UCSD-AML1 (cell line): ENCODE results near the gene EML1.

Experiments
- DNase-seq: peaks from one replicate; lab custom pipeline; 2025; ENCODE audit not compliant: unreplicated experiment; lab: John Stamatoyannopoulos, UW

The EML1 gene

GRCh38 chr14:99777951-99778350, 15.3 kb upstream of the EML1 start:
- no peak for DNase-seq

- DNase-seq = no peak
These were observed 13.5 kb upstream of the EML1 start for GRCh38 chr14:99779751-99780150.

- DNase-seq = no peak
These were observed 12.5 kb upstream of the EML1 start for GRCh38 chr14:99780690-99781089.

GRCh38 chr14:99781091-99781490, 12.1 kb upstream of the EML1 start:
- DNase-seq = no peak

GRCh38 chr14:99781853-99782610, 11.2 kb upstream of the EML1 start:
- no peak for DNase-seq

- DNase-seq = no peak
These were observed 8.7 kb upstream of the EML1 start for GRCh38 chr14:99784508-99784907.

GRCh38 chr14:99785426-99785825, 7.8 kb upstream of the EML1 start:
- DNase-seq = no peak

- DNase-seq = no peak
These were observed 6.7 kb upstream of the EML1 start for GRCh38 chr14:99786511-99786989.

- DNase-seq = no peak
These were observed 4.5 kb upstream of the EML1 start for GRCh38 chr14:99788713-99789112.

- no peak for DNase-seq
These were observed 3.6 kb upstream of the EML1 start for GRCh38 chr14:99789581-99789980.

- DNase-seq = no peak
These were observed 2.8 kb upstream of the EML1 start for GRCh38 chr14:99790201-99790977.

- no peak for DNase-seq
These were observed 2.2 kb upstream of the EML1 start for GRCh38 chr14:99790978-99791376.

- no peak for DNase-seq
These were observed 1.6 kb upstream of the EML1 start for GRCh38 chr14:99791476-99792209.

GRCh38 chr14:99792210-99792535, 1.0 kb upstream of the EML1 start:
- DNase-seq = no peak

GRCh38 chr14:99792551-99793212, 531 bp upstream of the EML1 start:
- no peak for DNase-seq

- DNase-seq = no peak
These were observed 1.1 kb downstream of the EML1 start for GRCh38 chr14:99794151-99794780.

- no peak for DNase-seq
These were observed 1.8 kb downstream of the EML1 start for GRCh38 chr14:99795046-99795445.

- no peak for DNase-seq
These were observed 4.0 kb downstream of the EML1 start for GRCh38 chr14:99797231-99797630.

GRCh38 chr14:99800781-99801180, 7.6 kb downstream of the EML1 start:
- no peak for DNase-seq

GRCh38 chr14:99802301-99803105, 9.3 kb downstream of the EML1 start:
- DNase-seq = no peak
